Putamen (tissue), 1 donor: ENCODE results near the gene AP1S3.
"Not testable (repeated sequence)": the region's sequence is repeated elsewhere in the genome, so short reads cannot be mapped to it uniquely, and the experiment has no call there.

Experiments
- DNase-seq: peaks from one replicate; pipeline ENCODE4 v3.0.0-alpha.2; 2016; ENCODE audit warnings: low spot score

The AP1S3 gene

DNA sequence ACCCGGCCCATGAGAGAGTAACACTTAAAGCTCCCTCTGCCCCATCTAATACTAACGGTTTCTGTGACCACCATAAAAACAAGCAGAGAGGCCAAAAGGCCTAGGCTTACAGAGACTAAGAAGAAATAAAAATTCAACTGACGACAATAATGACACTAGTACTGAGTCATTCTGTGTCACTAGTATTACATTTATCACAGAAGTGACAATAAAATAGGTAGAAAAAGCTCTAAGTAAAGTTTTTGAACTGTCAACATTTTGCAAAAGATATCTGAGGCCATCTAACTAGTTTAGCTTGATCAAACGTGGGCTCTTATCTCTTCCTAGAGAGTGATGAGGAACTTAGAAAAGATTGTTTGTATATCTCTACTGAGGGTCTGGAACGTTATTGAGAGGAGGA is 35.6 kb downstream of the AP1S3 start:
- no peak for DNase-seq

DNA sequence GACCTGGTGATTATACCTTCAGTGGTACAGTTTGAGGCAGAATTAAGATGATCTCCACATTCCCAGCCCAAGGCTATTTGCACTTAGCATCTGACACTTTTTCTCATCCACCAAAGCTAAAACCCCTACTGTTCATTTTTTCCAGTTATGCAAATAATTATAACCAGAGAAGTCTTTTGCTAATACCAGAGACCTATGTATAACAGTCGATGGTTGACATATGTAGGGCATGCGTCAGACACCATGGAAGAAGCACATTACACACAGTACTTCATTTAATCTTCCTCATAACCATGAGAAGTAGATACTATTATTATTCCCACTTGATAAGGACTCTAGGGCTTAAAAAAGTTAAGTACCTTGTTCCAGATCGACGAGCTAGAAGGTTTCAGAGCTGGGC is 36.5 kb downstream of the AP1S3 start:
- DNase-seq, result no peak

DNA sequence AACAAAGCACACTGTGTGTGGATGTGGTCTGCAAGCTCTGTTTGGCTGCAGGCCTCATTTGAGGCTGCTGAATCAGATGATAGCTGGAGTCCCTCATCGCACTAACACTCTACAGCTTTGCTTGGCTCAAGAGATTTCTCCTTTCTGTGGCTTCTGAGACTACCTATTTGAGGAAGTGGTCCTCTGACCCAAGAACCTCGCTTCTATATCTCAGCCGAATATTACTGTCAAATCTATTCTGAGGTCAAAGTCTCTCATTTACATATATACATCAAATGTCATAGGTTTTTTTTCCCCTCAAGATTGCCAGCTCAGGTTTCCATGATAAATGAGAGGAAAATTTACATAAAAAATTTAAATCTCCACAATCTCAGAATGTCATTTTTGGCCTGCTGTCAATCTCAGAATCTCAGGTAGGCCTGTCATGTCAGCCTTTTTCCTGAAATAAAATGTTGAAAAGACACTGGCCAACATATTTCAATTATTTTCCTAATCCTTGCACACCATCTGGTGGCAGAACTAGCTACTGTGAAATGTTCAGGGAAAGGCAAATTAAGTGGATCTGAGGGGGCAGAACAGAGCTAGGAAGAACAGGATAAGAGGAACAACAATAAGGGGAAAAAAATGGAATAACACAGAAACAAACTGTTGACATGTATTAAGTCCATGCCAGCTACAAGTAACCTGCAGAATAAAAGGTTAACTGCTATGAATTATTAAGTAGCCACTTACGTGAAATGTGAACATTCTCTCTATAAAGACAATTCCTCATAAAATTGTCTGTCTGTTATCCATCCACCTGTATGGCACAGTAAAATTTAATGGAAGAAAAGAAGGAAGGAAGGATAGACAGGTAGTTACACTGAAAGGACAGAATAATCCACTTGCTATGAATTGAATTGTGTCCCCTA is 39.3 kb downstream of the AP1S3 start:
- peak; percentile 49 for DNase-seq

- DNase-seq, result no peak
These were observed 40.3 kb downstream of the AP1S3 start for GRCh38 chr2:223797037-223797436.

DNA sequence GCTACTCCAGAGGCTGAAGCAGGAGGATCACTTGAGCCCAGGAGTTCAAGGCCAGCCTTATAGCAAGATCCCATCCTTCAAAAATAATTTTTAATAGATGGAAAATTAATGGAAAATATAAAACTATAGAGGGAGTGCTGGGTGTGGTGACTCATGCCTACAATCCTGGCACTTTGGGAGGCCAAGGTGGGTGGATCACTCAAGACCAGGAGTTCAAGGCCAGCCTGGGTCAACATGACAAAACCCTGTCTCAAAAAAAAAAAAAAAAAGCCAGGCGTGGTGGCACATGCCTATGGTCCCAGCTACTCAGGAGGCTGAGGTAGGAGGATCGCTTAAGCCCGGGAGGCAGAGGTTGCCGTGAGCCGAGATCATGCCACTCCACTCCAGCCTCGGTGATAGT is 48.0 kb downstream of the AP1S3 start:
- DNase-seq, result no peak

DNA sequence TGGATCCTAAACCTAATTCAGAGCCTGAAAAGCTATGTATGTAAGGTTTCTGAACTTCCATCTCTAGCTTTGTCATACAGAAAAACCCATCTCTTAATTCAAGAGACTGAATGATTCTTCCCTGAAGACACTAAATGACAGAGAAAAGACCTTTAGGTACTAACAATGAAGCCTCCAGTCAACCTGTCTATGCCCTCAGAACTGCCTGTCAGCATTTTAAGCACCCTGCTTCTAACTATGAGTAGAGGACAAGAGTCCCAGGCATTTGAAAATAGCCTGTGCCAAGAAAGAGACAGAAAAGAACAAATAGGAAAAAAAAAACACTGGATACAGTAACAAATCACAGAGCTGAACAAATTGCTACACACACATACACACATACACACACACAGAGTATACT is 48.6 kb downstream of the AP1S3 start:
- DNase-seq, result no peak

- not testable (repeated sequence) for DNase-seq
These were observed 49.3 kb downstream of the AP1S3 start for GRCh38 chr2:223788106-223788505.

DNA sequence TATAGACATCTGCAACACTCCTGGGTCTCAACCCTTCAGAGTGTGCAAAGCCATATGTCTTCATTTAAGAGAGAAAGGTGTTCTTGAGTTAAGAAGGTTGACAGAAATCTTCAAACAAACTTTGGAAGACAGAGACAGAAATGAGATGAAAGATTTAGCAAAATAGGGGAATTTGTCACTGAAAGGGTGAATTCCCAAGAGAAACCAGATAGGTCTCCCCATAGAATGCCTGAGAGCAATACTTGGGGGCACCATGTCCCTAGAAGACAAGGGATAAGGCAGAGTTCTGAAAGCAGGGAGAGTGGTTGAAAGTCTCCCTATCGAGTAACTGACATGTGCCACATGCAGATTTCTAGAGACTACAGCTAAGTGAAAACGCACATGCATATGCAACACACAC is 50.0 kb downstream of the AP1S3 start:
- DNase-seq, result no peak

- DNase-seq, result no peak
These were observed 50.4 kb downstream of the AP1S3 start for GRCh38 chr2:223786943-223787342.

- no peak for DNase-seq
These were observed 51.1 kb downstream of the AP1S3 start for GRCh38 chr2:223786236-223786635.

- peak; percentile 12 for DNase-seq
These were observed 53.1 kb downstream of the AP1S3 start for GRCh38 chr2:223784221-223784772.

GRCh38 chr2:223782629-223783028 is 54.8 kb downstream of the AP1S3 start:
- no peak for DNase-seq

DNA sequence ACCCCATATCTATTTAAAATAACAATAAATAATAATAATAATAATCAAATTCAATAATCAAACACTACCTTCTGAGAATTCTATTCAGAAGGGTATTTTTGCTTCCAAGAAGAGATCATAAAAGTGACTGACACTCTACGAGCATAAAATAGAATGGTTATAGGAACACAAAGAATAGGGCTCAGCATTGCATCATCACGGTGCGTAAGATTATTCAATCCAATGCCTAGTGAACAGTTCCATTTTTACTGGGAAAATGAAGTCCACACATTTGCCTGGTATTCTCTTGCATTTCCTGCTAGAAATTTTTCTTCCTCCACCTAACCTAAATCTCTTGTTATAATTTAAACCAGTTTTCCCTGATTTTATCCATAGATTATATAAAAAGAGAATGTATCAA is 55.8 kb downstream of the AP1S3 start:
- DNase-seq, result no peak

- DNase-seq, result no peak
These were observed 57.5 kb downstream of the AP1S3 start for GRCh38 chr2:223779877-223780276.

DNA sequence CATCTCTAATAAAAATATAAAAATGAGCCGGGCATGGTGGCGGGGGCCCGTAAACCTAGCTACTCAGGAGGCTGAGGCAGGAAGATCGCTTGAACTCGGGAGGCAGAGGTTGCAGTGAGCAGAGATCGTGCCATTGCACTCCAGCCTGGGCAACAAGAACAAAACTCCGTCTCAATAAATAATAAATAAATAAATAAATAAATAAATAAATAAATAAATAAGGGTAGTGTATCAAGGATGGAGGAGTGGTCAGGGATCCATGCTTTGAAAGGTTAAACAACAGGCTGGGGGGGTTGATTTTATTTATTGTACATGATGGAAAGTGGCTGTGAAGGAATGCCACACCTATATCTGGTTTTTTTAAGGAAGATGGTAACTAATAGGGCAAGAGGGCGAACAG is 63.2 kb downstream of the AP1S3 start:
- DNase-seq, result no peak

GRCh38 chr2:223772363-223772762 is 65.0 kb downstream of the AP1S3 start:
- DNase-seq, result no peak

DNA sequence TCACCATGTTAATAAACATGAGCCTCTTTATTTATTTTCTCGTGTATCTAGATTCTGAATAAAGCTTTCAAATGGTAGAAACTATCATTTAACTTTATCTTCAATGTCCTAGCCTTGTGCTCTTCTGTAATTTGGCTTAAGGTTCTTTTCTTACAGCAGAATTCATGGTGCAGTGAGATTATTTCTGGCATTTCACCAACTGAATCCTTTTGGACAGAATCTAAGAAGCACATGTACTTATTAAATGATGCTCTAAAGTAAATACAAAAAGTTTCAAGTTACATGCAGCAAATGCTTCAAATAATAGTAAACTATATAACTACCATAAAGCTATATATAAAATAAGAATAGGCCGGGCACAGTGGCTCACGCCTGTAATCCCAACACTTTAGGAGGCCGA is 65.9 kb downstream of the AP1S3 start:
- no peak for DNase-seq

DNA sequence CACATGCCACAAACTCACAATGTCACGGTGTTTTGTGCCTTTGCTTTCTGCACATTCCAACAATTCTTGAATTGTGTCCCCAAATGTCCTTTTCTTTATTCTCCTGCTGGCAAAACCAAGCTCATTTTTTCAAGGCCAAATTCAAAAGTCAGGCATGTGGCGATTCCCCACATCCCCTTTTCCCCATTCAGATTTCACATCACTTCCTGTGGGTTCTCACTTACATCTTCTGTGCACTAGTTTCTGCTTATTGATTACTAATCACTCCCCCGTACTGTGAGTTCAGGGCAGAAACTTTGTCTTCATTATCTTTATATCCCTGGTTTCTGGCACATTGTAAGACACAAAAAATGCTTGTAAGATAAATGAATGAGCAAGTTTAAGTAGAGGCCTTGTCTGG is 69.2 kb downstream of the AP1S3 start:
- DNase-seq, result no peak

DNA sequence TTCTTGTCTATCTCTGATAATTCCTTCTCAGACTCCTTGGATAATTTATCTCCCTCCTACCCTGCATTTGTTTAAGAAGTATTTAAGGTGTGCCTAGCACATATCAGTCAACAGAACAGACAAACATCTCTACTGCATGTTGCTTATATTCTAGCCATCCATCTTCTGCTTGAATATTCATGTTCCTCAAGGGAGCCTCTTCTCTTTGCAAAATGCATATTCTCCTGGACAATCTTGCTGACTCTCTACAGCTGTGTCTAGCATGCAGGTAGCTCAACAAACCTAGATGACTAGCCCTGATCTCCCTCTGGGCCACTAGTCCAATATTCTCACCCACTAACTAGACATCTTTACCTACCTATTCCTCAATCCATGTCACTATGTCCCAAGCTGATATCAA is 70.0 kb downstream of the AP1S3 start:
- no peak for DNase-seq

- DNase-seq, result no peak
These were observed 72.1 kb downstream of the AP1S3 start for GRCh38 chr2:223765221-223765785.

- DNase-seq, result no peak
These were observed 72.6 kb downstream of the AP1S3 start for GRCh38 chr2:223764796-223765195.

DNA sequence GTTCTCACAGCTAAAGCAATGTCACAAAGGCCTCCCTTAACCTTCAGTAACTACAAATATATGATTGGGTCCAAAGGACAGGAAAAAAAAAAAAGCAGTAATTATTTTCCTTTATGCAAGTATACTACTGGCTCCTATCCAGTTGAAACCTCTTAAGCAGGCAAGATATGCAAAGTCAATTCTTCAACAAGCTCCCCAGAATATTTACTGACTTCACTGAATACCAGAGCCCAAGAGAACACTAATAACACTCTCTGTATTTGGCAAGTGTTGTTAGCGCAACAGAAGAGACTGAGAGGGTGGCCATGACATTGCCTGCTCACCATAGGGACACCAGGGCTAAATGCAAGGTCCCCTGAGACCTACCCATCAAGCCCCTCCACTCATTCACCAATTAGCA is 74.5 kb downstream of the AP1S3 start:
- DNase-seq, result no peak

DNA sequence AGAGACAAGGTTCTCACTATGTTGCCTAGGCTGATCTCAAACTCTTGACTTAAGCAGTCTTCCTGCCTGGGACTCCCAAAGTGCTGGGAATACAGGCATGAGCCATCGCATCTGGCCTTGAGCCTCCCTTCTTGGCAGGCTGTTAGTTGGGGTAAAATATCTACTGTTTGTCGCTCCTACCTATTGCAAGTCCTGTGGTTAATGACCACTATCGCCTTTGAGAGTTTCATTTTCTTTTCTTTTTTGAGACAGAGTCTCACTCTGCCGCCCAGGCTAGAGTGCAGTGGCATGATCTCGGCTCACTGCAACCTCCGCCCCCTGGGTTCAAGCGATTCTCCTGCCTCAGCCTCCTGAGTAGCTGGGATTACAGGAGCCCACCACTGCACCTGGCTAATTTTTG is 75.6 kb downstream of the AP1S3 start:
- not testable (repeated sequence) for DNase-seq
